ENCODE results near the gene GPR173.

The GPR173 gene

GRCh38 chrX:53089925-53090324 lies 41.3 kb downstream of the GPR173 start:
- DNase-seq (ENCODE audit: low spot score), result no peak

DNA sequence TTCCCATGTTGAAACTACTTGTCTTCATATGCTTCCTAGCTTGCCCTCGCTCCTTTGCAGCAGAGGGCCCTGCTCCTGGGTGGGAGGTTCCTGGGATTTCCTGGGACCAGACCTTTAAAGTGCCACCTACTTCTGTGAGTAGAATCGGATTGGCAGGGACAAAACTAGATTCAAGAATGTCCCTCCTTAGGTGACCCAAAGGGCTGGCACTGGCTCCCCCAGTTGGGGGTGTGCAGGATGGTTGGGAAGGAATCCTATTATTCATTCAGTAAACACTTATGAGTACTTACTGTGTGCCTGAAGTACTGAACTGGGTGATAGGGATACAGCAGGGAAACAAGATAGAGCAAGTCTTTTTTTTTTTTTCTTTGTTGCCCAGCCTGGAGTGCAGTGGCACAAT lies 42.8 kb downstream of the GPR173 start:
- DNase-seq (ENCODE audit: low spot score), result no peak

DNA sequence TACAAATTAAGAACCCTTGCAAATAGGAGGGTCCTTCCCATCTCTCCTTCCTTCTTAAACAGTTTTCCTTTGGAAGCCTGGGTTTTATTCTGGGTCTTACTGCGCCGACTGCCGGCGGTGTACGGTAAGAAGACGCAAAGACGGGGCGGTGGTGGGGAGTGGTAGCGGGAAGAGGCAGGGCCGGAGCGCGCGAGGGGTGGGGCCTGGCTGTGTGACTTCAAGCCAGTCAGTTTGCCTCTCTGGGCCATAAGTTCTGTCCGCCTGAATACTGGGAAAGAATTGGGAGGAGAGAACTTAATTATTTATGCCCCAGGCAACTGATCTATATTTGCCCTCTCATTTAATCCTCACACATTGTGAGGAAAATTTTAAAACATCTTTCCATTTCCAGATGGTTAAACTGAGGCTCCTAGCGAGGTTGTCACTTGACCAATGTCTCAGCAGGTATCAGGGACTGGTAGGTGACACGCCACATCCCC lies 44.6 kb downstream of the GPR173 start:
- peak; percentile 74 for DNase-seq (ENCODE audit: low spot score)

DNA sequence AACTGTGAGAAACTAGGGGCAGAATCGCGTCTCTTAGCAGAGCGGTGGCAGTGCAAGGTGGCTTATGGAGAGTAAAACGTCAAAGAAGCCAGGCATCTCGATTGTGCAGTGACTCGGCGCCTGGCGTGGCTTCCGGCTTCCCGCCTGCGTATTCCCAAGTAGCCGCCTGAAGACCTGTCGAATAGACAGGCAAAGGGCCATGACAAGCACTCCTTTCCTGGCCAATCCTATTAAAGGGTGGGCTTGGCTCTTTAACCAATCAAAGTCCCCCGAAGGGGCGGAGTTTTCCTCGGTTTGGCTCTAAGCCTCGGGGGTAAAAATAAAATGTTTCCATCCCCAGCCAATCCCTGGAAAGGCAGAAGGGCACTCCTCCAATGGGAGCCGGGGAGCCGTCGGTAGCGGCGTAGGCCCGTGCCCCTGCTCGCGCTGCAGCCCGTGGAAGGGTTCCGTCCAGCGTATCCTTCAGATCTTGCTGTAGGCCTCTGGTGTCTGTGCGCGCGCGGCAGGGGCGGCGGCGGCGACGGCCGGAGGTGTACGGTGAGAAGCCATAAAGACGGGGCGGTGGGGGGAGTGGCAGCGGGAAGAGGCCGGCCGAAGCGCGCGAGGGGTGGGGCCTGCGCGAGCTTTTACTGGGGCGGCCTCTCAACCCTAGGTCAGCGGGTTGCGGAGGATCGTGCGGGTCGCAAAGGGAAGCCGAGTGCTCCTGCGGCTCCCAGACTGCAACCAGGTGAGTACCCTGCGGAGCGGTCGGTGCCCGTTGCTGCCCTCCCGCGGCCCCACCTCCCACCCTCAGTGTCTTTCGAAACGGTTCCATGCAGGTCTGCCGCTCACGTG lies 45.4 kb downstream of the GPR173 start, which contains the start of gene KANTR:
Gene KANTR (plus strand): TSS at position 395 of the 834 bp plus-strand sequence. CDS start 30,131 bp downstream, outside the sequence.
- peak; percentile 85 for DNase-seq (ENCODE audit: low spot score)

DNA sequence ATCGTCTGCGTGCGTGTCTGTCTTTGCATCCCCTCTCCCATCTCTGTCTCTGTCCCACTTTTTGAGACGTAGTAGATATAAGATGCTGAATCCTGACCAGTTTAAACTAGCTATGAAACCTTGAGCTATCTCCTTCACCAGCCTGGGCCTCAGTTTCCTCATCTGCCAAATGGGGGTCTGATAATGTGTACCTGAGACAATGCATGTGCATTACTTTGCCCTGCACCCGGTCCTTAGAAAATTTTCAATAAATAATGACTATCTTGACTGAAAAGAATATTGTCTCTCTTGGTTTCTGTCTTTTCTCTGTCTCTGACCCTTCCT lies 46.0 kb downstream of the GPR173 start:
- no peak for DNase-seq (ENCODE audit: low spot score)

DNA sequence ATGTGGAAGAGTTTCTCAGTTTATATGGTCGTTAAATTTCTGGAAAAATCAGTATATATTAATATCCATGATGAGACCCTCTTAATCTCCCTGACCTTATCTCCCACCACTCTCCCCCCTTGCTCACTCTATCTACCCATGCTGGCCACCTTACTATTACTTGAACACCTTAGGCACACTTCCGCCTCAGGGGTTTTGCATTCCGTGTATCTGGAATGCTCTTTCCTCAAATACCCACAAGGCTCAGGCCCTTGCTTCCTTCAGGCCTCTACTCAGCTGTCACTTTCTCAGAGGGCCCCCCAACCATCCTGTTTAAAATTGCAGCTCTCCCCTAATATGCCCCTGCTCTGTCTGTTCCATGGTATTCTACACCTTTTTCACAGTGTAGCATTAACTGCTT lies 47.2 kb downstream of the GPR173 start:
- no peak for DNase-seq (ENCODE audit: low spot score)

DNA sequence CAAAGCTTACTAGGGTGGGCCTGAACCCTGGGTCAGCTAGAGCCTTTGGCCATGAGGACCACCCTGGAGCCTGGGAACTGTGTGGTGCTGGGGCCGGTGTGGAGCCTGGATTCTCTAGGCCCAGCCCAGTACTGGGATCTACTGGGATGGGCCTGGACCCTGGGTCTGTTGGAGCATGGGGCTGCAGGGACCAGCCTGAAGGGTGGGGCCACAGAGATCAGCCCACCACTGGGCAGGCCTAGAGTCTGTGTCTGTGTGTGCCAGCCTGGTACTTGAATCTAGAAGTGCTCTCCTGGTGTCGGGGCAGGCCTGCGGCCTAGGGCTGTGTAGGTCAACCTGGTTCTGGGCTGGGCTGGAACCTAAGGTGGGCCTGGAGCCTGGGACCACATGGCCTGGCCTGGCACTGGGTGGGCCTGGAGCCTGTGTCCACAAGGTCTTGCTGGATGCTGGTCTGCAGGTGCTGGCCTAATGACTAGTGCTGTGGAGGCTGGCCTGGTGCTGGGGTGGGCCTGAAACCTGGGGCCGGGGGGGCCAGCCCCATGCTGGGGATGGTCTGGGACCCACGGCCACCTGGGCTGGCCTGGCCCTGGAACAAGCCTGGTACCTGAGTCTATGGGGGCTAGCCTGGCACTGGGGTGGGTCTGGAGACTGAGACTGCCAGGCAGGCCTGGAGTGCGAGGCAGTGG lies 66.4 kb downstream of the GPR173 start:
- no peak for DNase-seq (ENCODE audit: low spot score)

- no peak for DNase-seq (ENCODE audit: low spot score)
Measured at GRCh38 chrX:53115550-53115874, 66.9 kb downstream of the GPR173 start.

DNA sequence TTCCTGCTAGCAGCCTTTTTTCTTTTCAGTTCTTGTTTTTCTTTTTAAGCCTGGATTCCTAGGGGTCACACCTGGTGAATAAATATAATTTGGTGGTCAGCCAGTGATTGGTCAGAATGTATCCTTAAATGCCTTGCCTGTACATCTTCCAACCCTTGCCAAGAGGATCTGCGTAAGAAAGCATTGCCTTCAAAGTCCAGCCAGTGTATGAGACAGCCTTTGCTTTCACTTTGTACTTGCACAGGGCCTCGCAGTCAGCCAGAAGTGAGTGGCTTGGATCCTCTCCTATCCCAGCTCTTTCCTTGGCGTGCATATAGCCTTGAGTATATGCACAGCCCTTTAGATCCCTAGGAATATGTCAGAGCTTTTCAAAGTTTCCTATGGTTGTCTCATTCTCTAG lies 67.5 kb downstream of the GPR173 start:
- no peak for DNase-seq (ENCODE audit: low spot score)

DNA sequence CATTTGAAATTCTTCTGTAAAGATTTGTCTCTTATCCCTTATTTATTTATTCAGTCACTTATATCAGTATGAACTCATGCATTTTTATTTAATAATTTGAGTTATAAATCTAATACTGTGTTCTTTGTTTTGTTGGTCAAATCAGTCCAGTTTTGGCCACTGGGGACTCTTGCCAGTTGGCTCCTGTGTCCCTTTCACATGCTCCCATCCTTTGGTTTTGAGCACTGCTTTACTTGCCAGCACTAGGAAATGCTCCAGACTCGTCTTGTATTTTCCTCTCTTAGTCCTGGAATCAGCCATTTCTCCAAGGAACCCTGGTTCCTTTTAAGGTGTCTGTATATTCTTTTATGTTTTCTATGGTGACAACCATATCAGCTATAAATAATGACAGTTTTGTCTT lies 73.4 kb downstream of the GPR173 start:
- no peak for DNase-seq (ENCODE audit: low spot score)

DNA sequence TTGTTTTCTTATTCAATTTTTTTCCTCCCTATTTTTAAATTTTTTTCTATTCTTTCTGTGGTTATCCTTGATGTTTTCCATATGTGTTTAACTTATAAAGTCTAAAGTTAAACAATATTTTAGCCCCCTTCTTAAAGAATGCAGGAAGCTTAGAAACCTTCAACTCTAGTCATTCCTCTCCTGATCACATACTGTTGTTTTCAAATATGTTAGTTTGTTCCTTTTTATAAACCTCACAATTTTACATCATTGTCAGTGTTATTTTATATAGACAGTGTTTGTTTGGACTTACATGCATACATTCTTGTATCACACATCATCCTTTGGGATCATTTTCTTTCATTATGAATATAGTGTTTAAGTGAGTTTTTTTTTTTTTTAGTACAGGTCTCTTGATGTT lies 76.9 kb downstream of the GPR173 start:
- DNase-seq (ENCODE audit: low spot score), result no peak

- no peak for DNase-seq (ENCODE audit: low spot score)
Measured at GRCh38 chrX:53126377-53126776, 77.8 kb downstream of the GPR173 start.

- no peak for DNase-seq (ENCODE audit: low spot score)
Measured at GRCh38 chrX:53128097-53128749, 79.6 kb downstream of the GPR173 start.
